C4-2B (cell line): ENCODE data around the gene PCDHGB2.

Experiments
- ZFX ChIP-seq: fragments of 450-650 bp; IDR thresholded peaks from 2 replicates; pipeline ENCODE4 v1.6.1; 2017
- TF ChIP-seq, protein P1 (sequence below): fragments of 450-650 bp; conservative IDR thresholded peaks from 2 replicates; pipeline ENCODE4 v1.5.1; 2017; ENCODE audit warnings: mild to moderate bottlenecking

DNA sequence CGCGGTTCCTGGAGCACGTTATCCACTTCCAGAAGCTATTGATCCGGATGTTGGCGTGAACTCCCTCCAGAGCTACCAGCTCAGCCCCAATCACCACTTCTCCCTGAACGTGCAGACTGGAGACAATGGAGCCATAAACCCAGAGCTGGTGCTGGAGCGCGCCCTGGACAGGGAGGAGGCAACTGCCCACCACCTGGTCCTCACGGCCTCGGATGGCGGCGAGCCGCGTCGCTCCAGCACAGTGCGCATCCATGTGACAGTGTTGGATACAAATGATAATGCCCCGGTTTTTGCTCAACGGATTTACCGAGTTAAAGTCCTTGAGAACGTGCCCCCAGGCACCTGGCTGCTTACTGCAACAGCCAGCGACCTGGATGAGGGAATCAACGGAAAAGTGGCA is 43.6 kb downstream of the PCDHGB2 start:
- TF ChIP-seq, protein P1, sequence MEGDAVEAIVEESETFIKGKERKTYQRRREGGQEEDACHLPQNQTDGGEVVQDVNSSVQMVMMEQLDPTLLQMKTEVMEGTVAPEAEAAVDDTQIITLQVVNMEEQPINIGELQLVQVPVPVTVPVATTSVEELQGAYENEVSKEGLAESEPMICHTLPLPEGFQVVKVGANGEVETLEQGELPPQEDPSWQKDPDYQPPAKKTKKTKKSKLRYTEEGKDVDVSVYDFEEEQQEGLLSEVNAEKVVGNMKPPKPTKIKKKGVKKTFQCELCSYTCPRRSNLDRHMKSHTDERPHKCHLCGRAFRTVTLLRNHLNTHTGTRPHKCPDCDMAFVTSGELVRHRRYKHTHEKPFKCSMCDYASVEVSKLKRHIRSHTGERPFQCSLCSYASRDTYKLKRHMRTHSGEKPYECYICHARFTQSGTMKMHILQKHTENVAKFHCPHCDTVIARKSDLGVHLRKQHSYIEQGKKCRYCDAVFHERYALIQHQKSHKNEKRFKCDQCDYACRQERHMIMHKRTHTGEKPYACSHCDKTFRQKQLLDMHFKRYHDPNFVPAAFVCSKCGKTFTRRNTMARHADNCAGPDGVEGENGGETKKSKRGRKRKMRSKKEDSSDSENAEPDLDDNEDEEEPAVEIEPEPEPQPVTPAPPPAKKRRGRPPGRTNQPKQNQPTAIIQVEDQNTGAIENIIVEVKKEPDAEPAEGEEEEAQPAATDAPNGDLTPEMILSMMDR, result no peak
- TF ChIP-seq ZFX, result no peak
